Activated CD4-positive, alpha-beta T cell treated with anti-CD3 and anti-CD28 coated beads for 1 hour (primary cell): ENCODE data around the gene FABP6.

ENCODE experiments used
- DNase-seq: peaks from one replicate; pipeline ENCODE4 v3.0.0-alpha.2; 2020

FABP6 gene

DNA sequence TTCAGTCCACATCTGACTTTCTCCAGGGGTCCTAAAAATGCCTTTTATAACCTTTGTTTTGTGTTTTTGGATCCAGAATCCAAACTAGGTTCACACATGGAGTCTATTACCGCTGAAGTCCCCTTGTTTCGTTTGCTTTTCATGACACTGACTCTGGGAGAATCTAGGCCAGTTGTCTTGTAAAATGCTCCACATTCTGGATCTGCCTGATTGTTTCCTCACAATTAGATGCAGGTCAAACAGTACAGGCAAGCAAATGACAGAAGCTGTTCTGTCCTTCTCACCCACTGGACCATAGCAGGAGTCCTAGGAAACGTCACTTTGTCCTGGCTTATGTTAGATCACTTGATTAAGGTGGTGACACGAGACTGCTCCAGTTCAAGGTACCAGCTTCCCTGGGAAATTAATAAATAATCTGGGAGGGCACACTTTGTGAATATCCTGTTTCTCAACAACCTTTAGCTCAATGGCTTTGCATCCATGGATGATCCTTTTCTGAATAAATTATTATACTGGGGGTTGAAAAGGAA is 34.1 kb downstream of the FABP6 start:
- no peak for DNase-seq

- no peak for DNase-seq
Measured at GRCh38 chr5:160266044-160266443, 36.7 kb downstream of the FABP6 start.

- no peak for DNase-seq
Measured at GRCh38 chr5:160266752-160267345, 37.5 kb downstream of the FABP6 start.

GRCh38 chr5:160268121-160268520 is 38.8 kb downstream of the FABP6 start:
- DNase-seq, result no peak

- DNase-seq, result no peak
Measured at GRCh38 chr5:160269017-160269416, 39.7 kb downstream of the FABP6 start.

DNA sequence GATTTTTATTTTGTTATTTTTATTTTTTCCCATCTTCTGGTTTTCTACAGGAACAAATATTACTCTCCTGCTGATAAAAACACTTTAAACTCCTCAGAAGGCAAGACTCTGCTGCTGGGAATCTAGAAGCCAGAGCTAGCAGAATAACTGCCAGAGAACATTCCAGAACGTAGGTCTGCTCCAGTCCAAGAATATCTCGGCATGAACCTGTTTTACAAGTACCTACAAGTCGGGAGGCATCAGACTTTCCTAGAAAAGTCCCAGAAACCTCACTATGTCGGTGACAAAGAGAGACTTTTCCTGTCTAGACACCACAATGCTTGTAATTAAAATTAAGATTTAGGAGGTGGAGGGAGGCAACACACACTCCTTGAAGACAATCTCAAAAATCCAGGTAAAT is 41.4 kb downstream of the FABP6 start:
- DNase-seq, result no peak

- DNase-seq, result no peak
Measured at GRCh38 chr5:160271396-160271795, 42.1 kb downstream of the FABP6 start.

DNA sequence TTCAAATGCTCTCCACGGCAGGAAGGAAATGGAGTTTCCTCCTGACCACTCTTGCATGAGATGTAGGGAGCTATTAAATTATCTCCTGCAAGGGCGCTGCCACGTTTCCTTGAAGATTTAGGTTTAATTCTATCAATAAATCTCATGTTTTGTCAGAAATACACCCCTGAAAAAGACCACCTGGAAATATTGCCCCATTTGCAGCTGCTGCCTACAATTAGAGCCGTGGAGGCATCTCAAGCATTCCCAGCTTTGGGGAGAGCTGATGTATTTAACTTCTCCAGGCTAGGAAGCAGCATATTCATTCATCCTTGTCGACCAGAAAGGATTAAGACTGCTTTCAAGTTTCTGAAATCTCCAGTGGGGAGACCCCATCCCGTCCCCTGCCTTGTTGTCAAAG is 42.5 kb downstream of the FABP6 start:
- no peak for DNase-seq

- no peak for DNase-seq
Measured at GRCh38 chr5:160272264-160272663, 43.0 kb downstream of the FABP6 start.

GRCh38 chr5:160272889-160273288 is 43.6 kb downstream of the FABP6 start:
- no peak for DNase-seq

DNA sequence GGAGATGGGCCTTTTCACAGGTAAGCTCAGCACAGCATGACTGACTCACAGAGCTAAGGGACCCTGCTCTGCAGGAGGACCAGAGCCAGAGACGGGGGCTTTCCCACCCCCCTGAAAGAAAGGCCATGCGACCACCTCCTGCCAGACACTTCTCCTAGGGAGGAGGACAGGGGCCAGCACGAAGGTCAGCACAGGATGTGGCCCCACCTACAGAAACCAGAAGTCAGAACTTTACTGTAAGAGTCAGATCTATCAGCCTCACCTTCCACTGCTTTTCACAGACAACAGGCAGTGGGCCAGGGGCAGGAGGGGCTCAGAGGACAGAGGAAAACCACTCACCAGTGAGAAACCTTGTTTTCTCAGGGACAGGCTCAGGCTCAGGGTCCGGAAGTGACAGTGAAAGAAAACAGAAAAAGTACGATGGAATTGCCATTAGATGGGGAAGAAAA is 45.2 kb downstream of the FABP6 start:
- DNase-seq, result no peak

GRCh38 chr5:160278343-160278742 is 49.0 kb downstream of the FABP6 start:
- DNase-seq, result no peak

GRCh38 chr5:160280384-160281095 is 51.2 kb downstream of the FABP6 start:
- DNase-seq, result no peak

GRCh38 chr5:160281275-160281674 is 52.0 kb downstream of the FABP6 start:
- no peak for DNase-seq

GRCh38 chr5:160284291-160284873 is 55.1 kb downstream of the FABP6 start:
- no peak for DNase-seq

GRCh38 chr5:160285316-160285715 is 56.0 kb downstream of the FABP6 start:
- DNase-seq, result no peak

DNA sequence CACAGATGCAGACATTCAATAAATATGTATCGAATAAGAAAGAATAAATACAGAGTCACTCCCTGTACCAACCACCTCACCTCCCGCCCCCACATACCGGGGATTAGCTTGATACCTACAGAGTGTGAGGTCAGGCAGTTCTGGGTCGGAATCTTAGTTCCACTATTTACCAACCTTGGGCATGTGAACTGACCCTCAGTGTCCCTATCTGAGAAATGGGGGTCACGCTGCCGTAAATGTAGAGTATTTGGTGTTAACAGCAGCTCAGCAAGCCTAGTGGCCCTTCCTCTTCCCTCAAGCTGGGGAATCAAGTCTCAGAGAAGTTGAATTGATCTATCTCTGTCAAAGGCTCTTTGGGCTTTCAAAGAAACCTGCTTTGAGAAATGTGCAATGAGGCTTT is 57.6 kb downstream of the FABP6 start:
- DNase-seq, result no peak

GRCh38 chr5:160287378-160288051 is 58.2 kb downstream of the FABP6 start:
- DNase-seq, result no peak
